ENCODE results near the gene PAM. TPM values are rescaled to one million over a fixed set of nuclear protein-coding genes. Genes with fewer than 3 reads are reported as not detected.

Gene PAM
- total RNA-seq, 2 donors from 2014 or later, result 76.8 to 171 TPM

DNA sequence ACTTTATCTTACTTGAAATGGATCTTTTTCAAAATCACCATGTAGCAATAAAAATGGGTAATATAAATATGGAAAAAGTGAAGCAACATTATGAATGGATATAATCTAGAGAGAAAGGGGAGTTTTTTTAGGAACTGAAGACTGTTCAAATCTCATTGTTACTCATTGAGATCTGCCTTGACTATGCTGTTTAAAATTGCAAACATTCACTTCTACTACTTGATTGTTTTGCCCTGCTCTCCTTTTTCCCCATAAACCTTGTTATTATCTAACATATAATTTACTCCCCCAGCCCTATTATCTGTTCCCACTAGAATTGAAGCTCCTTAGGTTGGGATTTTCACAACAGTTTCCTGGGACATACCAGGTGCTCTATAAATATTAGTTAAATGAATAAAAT is 22.0 kb downstream of the PAM start:
- TF ChIP-seq, protein P1, sequence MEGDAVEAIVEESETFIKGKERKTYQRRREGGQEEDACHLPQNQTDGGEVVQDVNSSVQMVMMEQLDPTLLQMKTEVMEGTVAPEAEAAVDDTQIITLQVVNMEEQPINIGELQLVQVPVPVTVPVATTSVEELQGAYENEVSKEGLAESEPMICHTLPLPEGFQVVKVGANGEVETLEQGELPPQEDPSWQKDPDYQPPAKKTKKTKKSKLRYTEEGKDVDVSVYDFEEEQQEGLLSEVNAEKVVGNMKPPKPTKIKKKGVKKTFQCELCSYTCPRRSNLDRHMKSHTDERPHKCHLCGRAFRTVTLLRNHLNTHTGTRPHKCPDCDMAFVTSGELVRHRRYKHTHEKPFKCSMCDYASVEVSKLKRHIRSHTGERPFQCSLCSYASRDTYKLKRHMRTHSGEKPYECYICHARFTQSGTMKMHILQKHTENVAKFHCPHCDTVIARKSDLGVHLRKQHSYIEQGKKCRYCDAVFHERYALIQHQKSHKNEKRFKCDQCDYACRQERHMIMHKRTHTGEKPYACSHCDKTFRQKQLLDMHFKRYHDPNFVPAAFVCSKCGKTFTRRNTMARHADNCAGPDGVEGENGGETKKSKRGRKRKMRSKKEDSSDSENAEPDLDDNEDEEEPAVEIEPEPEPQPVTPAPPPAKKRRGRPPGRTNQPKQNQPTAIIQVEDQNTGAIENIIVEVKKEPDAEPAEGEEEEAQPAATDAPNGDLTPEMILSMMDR (IDR thresholded peaks at IDR 0.05), result no peak
- no peak for TF ChIP-seq POLR2AphosphoS5 (IDR thresholded peaks at IDR 0.05)
- TF ChIP-seq POLR2A (IDR thresholded peaks at IDR 0.05), result no peak
- no peak for DNase-seq (ENCODE audit: low spot score)
- intact Hi-C loops (cut with DNase I), result no loop called here

DNA sequence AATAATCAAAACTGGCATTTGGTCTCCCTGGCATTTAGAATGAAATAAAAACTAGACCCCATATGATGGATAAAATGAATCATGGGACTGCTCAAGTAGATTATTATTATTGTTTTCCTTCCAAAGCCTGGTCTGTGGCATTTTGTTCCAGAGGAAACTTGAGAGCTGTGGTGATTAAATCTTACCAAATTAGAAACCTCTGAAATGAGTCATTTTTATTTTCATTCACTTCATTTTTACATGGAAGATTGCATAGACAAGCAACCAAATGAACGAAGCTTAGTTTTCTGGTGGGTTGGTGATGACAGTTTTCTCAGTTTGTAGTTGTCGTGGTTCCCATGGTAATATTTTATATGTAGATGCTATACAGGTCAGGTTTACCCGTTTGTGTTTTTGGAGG is 23.4 kb downstream of the PAM start:
- WGBS, result 51% methylated on average over 3 of the region's 3 CpGs
- intact Hi-C loops (cut with DNase I), result no loop called here
- H3K4me1 ChIP-seq (replicated peaks), result no peaks in the 10 kb centered on the region
- H3K27me3 ChIP-seq (replicated peaks; ENCODE audit: insufficient read depth), result no peaks in the 10 kb centered on the region
- H3K27ac ChIP-seq, result no peak overlapping the region
- no peaks in the 10 kb centered on the region for H3K9me3 ChIP-seq
- DNase-seq (ENCODE audit: low spot score), result no peak
- H3K36me3 ChIP-seq, result no peaks in the 10 kb centered on the region
- H3K4me3 ChIP-seq, result no peak overlapping the region
- TF ChIP-seq POLR2A (IDR thresholded peaks at IDR 0.05) (no peak), POLR2AphosphoS5 (IDR thresholded peaks at IDR 0.05) (no peak)
- TF ChIP-seq, protein P1 (IDR thresholded peaks at IDR 0.05), result no peak

More for the DNA sequence above, 22.0 kb downstream of the PAM start:
- no peaks in the 10 kb centered on the region for H3K27me3 ChIP-seq (replicated peaks; ENCODE audit: insufficient read depth)
- no peaks in the 10 kb centered on the region for H3K36me3 ChIP-seq
- no peaks in the 10 kb centered on the region for H3K4me1 ChIP-seq (replicated peaks)
- H3K4me3 ChIP-seq, result no peak overlapping the region
- no peak overlapping the region for H3K27ac ChIP-seq
- H3K9me3 ChIP-seq, result no peaks in the 10 kb centered on the region

DNA sequence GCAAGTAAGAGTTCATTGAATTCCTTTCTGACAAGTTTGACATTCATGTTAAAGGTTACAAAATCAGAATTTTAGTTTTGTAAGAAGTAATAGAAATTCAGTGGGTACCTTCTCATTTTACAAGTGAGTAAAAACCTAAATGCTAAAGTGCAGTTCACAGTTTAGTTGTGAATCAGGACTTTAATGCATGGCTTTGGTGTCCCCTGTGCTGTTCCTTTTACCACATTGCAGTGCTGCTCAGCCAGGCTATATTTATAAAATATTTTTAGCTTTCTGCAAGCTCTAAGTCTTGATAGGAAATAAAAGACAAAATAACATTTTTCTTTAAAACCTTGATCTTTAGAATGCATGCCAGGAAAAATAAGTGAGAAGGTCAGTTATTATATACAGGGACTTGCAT is 26.3 kb downstream of the PAM start:
- no peak for TF ChIP-seq POLR2AphosphoS5 (IDR thresholded peaks at IDR 0.05)
- no peaks in the 10 kb centered on the region for H3K27me3 ChIP-seq (replicated peaks; ENCODE audit: insufficient read depth)
- no peaks in the 10 kb centered on the region for H3K4me1 ChIP-seq (replicated peaks)
- no peaks in the 10 kb centered on the region for H3K9me3 ChIP-seq
- DNase-seq (ENCODE audit: low spot score), result no peak
- H3K4me3 ChIP-seq, result no peak overlapping the region
- no peaks in the 10 kb centered on the region for H3K36me3 ChIP-seq
- intact Hi-C loops (cut with DNase I), result loop anchor here (2.0 to 5.0 kb wide), 2 partner anchors 86 to 189 kb away; no protein-coding TSS in a partner anchor
- no peak overlapping the region for H3K27ac ChIP-seq

DNA sequence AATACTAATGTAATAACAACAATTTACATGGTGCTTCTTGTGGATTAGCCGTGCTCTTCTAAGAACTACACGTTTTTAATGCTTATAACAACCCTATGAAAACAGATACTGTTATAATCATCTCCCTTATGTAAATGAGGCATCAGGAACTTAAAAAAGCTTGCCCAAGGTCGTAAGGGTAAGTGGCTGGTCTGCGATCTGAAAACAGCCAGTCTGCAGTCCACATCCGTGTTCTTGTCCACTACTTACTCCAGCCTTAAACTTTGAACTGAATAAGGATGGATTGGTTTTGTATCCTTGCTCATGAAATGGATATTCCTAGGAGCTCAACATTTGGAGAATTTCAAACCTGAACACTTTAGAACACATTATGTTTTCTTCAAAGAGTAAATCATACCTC is 26.7 kb downstream of the PAM start:
- no peaks in the 10 kb centered on the region for H3K36me3 ChIP-seq
- no peak overlapping the region for H3K4me3 ChIP-seq
- H3K9me3 ChIP-seq, result no peaks in the 10 kb centered on the region
- H3K4me1 ChIP-seq (replicated peaks), result no peaks in the 10 kb centered on the region
- H3K27me3 ChIP-seq (replicated peaks; ENCODE audit: insufficient read depth), result no peaks in the 10 kb centered on the region
- intact Hi-C loops (cut with DNase I), result loop anchor here (2.0 to 5.0 kb wide), 2 partner anchors 86 to 189 kb away; no protein-coding TSS in a partner anchor
- WGBS, result 75% methylated on average over 5 of the region's 5 CpGs
- DNase-seq (ENCODE audit: low spot score), result no peak
- no peak for TF ChIP-seq POLR2A (IDR thresholded peaks at IDR 0.05)
- TF ChIP-seq POLR2AphosphoS5 (IDR thresholded peaks at IDR 0.05), result no peak
- TF ChIP-seq, protein P1 (IDR thresholded peaks at IDR 0.05), result no peak
- no peak overlapping the region for H3K27ac ChIP-seq

DNA sequence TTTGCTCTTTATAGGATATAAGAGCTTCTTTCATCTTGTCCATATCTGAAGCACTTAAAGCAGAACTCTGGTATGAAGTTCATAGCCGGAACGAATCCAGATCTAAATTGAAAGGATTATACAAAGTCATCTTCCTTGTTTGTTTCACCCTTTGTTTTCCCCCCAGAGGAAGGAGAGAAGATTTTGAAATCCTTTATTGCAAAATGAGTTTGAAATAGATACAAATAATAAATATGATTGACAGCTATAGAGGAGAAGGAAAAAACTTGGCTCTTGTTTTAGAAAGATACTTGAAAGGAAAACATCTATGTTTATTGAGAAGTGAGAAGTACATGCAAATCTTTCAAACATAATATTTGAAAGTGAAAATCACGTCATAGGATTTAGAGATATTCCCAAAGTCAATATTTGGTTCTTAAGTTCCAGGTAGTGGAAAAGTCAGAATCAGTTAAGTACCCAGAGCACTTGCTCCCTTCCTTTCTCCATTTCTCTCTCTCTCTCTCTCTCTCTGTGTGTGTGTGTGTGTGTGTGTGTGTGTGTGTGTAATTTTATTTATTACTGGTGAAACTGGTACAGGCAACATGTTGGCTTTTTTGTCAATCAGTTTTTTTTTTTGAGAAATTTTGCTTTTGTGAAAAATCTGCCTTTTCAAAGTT is 27.2 kb downstream of the PAM start:
- no peaks in the 10 kb centered on the region for H3K4me1 ChIP-seq (replicated peaks)
- TF ChIP-seq, protein P1 (IDR thresholded peaks at IDR 0.05), result no peak
- TF ChIP-seq POLR2AphosphoS5 (IDR thresholded peaks at IDR 0.05), result no peak
- TF ChIP-seq POLR2A (IDR thresholded peaks at IDR 0.05), result no peak
- 43% methylated on average over 3 of the region's 3 CpGs for WGBS
- intact Hi-C loops (cut with DNase I), result loop anchor here (5.0 kb wide), 1 partner anchor 85 kb away; no protein-coding TSS in a partner anchor
- H3K9me3 ChIP-seq, result no peaks in the 10 kb centered on the region
- H3K27me3 ChIP-seq (replicated peaks; ENCODE audit: insufficient read depth), result no peaks in the 10 kb centered on the region
- no peak overlapping the region for H3K4me3 ChIP-seq
- no peak for DNase-seq (ENCODE audit: low spot score)
- no peaks in the 10 kb centered on the region for H3K36me3 ChIP-seq
- no peak overlapping the region for H3K27ac ChIP-seq

Data from prostate gland (tissue), 2 donors.